KOPT-K1 (cell line): ENCODE data around the gene DDX19B.
A peak's percentile ranks its signal among the peaks of the same experiment; 100 is the strongest.
"Not testable (repeated sequence)": the region's sequence is repeated elsewhere in the genome, so short reads cannot be mapped to it uniquely, and the experiment has no call there.

Experiments used
- H3K27ac ChIP-seq: fragments of 200-600 bp; sonication (generic); 2 replicates; pipeline ENCODE4 v1.5.1; 2016; ENCODE audit warnings: antibody characterized with exemption, mild to moderate bottlenecking, low read depth, low read length; ENCODE audit not compliant: poor library complexity, severe bottlenecking
- H3K36me3 ChIP-seq: fragments of 200-600 bp; sonication (generic); 2 replicates; pipeline ENCODE4 v1.5.1; 2017; ENCODE audit warnings: antibody characterized with exemption, mild to moderate bottlenecking, low read length, moderate library complexity; ENCODE audit not compliant: insufficient read depth
- H3K9me3 ChIP-seq: fragments of 200-600 bp; sonication (generic); 2 replicates; pipeline ENCODE4 v1.5.1; 2017; ENCODE audit warnings: antibody characterized with exemption, low read length, mild to moderate bottlenecking; ENCODE audit not compliant: insufficient read depth, poor library complexity, severe bottlenecking

DDX19B gene

GRCh38 chr16:70306880-70307279, 7.9 kb downstream of the DDX19B start:
- Histone ChIP-seq H3K36me3 (no peaks in the 10 kb centered on the region), H3K9me3 (peaks cover 5% of the 10 kb centered on the region), H3K27ac (no peak overlapping the region)

GRCh38 chr16:70307726-70308125, 8.7 kb downstream of the DDX19B start:
- not testable (repeated sequence) for H3K9me3 ChIP-seq, H3K36me3 ChIP-seq, H3K27ac ChIP-seq

GRCh38 chr16:70320121-70320520, 21.1 kb downstream of the DDX19B start:
- H3K9me3 ChIP-seq: no peaks in the 10 kb centered on the region
- no peak overlapping the region for H3K27ac ChIP-seq
- no peaks in the 10 kb centered on the region for H3K36me3 ChIP-seq

GRCh38 chr16:70324998-70325747, 26.2 kb downstream of the DDX19B start:
- Histone ChIP-seq H3K36me3 (no peaks in the 10 kb centered on the region), H3K9me3 (no peaks in the 10 kb centered on the region), H3K27ac (no peak overlapping the region)

GRCh38 chr16:70331091-70331490, 32.1 kb downstream of the DDX19B start:
- H3K36me3 ChIP-seq: no peaks in the 10 kb centered on the region
- no peaks in the 10 kb centered on the region for H3K9me3 ChIP-seq
- H3K27ac ChIP-seq: no peak overlapping the region

GRCh38 chr16:70331588-70332358, 32.8 kb downstream of the DDX19B start:
- H3K36me3 ChIP-seq: no peaks in the 10 kb centered on the region
- no peaks in the 10 kb centered on the region for H3K9me3 ChIP-seq
- no peak overlapping the region for H3K27ac ChIP-seq

GRCh38 chr16:70332728-70333127, 33.7 kb downstream of the DDX19B start:
- not testable (repeated sequence) for H3K9me3 ChIP-seq, H3K36me3 ChIP-seq, H3K27ac ChIP-seq

- H3K36me3 ChIP-seq: no peaks in the 10 kb centered on the region
- no peaks in the 10 kb centered on the region for H3K9me3 ChIP-seq
- no peak overlapping the region for H3K27ac ChIP-seq
These were observed 38.8 kb downstream of the DDX19B start for GRCh38 chr16:70337814-70338213.

- Histone ChIP-seq H3K9me3 (no peaks in the 10 kb centered on the region), H3K36me3 (no peaks in the 10 kb centered on the region), H3K27ac (no peak overlapping the region)
These were observed 42.6 kb downstream of the DDX19B start for GRCh38 chr16:70341600-70341999.

- Histone ChIP-seq H3K9me3 (no peaks in the 10 kb centered on the region), H3K36me3 (no peaks in the 10 kb centered on the region), H3K27ac (no peak overlapping the region)
These were observed 43.0 kb downstream of the DDX19B start for GRCh38 chr16:70342016-70342415.

GRCh38 chr16:70345840-70346239, 46.9 kb downstream of the DDX19B start:
- peaks cover 20% of the 10 kb centered on the region for H3K36me3 ChIP-seq
- peak overlapping the region; percentile 70 for H3K27ac ChIP-seq
- H3K9me3 ChIP-seq: no peaks in the 10 kb centered on the region

GRCh38 chr16:70348991-70349390, 50.0 kb downstream of the DDX19B start:
- Histone ChIP-seq H3K9me3 (no peaks in the 10 kb centered on the region), H3K27ac (no peak overlapping the region), H3K36me3 (peaks cover 45% of the 10 kb centered on the region)

GRCh38 chr16:70349783-70350182, 50.8 kb downstream of the DDX19B start:
- Histone ChIP-seq H3K9me3 (no peaks in the 10 kb centered on the region), H3K27ac (no peak overlapping the region), H3K36me3 (peaks cover 52% of the 10 kb centered on the region)

- peaks cover 96% of the 10 kb centered on the region for H3K36me3 ChIP-seq
- H3K27ac ChIP-seq: no peak overlapping the region
- no peaks in the 10 kb centered on the region for H3K9me3 ChIP-seq
These were observed 60.6 kb downstream of the DDX19B start for GRCh38 chr16:70359552-70359951.

- Histone ChIP-seq H3K27ac (no peak overlapping the region), H3K9me3 (no peaks in the 10 kb centered on the region), H3K36me3 (peaks cover 99% of the 10 kb centered on the region)
These were observed 65.4 kb downstream of the DDX19B start for GRCh38 chr16:70364399-70364798.

GRCh38 chr16:70370145-70370544, 71.2 kb downstream of the DDX19B start:
- not testable (repeated sequence) for H3K9me3 ChIP-seq, H3K27ac ChIP-seq
- peaks cover 99% of the 10 kb centered on the region for H3K36me3 ChIP-seq
